Fibroblast of villous mesenchyme (primary cell): Measurements from ENCODE around the gene ATRN. TPM values are rescaled to one million over a fixed set of nuclear protein-coding genes. Genes with fewer than 3 reads are reported as not detected.

Source experiments
- DNase-seq: peaks from one replicate; pipeline ENCODE4 v3.0.0-alpha.2; 2010; ENCODE audit warnings: low read depth
- H3K4me3 ChIP-seq: 2 replicates; pipeline ENCODE4 v1.5.1; 2011; ENCODE audit warnings: low read depth, mild to moderate bottlenecking, low read length
- CTCF ChIP-seq: IDR thresholded peaks from 2 replicates; pipeline ENCODE4 v1.5.1; 2012; ENCODE audit warnings: low read depth, mild to moderate bottlenecking, low read length; ENCODE audit not compliant: insufficient read depth
- total RNA-seq: library from RNA; depleted of rRNA; stranded (reverse); fragments of >200 nt; gene quantifications from 2 replicates; pipeline ENCODE4 v1.2.3, GENCODE V29; 2012

The ATRN gene
- total RNA-seq, 1 donor, result 39.3 TPM

DNA sequence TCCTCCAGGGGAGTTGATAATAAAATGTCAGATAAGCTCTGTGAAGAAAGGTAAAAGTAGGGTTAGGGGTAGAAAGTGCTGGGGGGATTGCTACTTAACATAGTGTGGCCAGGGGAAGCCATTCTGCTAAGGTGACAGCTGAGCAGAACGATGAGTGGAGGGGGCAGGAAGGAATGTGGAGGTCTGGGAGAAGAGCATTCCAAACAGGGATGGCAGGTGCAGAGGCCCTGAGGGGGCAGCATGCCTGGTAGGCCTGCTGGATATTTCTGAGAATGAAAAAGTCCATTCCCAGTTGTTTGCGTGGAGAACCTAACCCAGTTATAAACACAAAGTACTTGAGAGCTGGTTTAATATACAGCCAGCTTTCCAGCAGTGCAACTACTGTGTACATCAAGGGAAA lies 183.1 kb downstream of the ATRN start:
- H3K4me3 ChIP-seq, result no peak overlapping the region
- TF ChIP-seq CTCF, result no peak
- no peak for DNase-seq

GRCh38 chr20:3654326-3655130 lies 183.7 kb downstream of the ATRN start:
- H3K4me3 ChIP-seq, result no peak overlapping the region
- DNase-seq, result no peak
- TF ChIP-seq CTCF, result no peak

GRCh38 chr20:3655131-3655405 lies 184.2 kb downstream of the ATRN start:
- no peak for TF ChIP-seq CTCF
- DNase-seq, result no peak

DNA sequence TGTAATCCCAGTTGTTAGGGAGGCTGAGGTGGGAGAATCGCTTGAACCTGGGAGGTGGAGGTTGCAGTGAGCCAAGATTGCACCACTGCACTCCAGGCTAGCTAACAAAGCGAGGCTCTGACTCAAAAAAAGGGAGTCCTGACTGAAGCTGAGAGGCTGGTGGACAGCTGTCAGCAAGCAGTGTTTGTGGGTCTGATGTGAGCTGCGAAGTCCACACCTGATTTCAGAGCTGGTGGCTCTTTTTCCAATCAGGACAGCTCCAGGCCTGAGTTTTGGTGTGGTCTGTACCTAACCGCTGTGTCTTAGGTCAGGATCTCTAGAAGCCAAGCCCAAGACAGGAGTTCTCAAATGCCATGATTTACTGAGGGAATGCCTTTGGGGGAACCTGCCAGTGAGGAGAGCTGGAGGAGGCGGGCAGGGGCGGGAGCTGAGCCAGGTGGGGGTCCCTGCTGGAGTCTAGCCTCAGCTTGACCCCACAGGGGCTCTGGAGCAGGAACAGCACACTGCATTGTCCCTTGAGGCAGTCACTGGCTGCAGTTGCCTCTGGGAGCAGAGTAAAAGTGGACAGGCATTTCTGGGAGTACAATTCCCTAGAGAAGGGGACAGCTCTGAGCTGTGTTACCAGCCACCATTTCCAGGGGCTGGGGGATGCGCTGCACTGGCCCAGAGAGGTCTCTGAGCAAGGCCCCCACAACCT lies 187.3 kb downstream of the ATRN start:
- DNase-seq, result no peak
- no peak overlapping the region for H3K4me3 ChIP-seq
- no peak for TF ChIP-seq CTCF

More at GRCh38 chr20:3655131-3655405, 184.2 kb downstream of the ATRN start:
- no peak overlapping the region for H3K4me3 ChIP-seq

DNA sequence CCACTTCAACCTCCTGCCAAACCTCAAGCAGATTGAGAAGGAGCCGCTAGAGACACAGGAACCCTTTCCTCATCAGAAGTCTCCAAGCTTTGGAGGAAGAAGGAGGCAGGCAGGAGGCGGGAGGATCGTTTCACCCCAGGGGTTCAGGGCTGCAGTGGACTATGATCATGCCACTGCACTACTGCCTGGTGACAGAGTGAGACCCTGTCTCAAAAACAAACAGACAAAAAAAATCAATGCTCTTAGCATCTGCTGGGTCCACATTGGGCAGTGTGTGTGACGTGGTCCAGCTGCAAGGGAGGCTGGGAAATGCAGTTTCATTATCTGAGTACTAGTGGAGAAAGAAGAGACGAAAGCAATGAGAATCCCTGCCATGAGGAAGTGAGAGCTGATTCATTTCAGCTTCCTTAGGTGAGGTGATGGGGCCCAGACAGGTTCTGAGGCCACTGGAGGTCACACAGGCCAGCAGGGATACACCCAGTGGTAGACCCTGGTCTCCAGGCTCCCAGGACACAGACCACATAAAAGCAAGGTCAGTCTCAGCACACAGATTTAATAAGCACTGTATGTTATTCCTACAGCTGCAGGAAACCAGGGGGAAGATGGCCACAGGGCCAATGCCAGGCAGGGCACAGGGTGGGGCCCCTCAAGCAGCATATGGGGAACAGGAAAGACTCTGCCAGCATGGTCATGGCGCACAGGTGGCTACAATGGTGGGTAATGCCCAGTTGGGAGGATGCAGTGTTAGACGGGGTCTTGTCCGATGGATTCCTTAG lies 188.1 kb downstream of the ATRN start:
- TF ChIP-seq CTCF, result no peak
- H3K4me3 ChIP-seq, result no peak overlapping the region
- DNase-seq, result no peak

- no peak overlapping the region for H3K4me3 ChIP-seq
- no peak for DNase-seq
- TF ChIP-seq CTCF, result peak; percentile 6
These were observed 188.9 kb downstream of the ATRN start for GRCh38 chr20:3659492-3660261.
